Thoracic aorta endothelial cell (primary cell): ENCODE data around the gene SMTN. TPM values are rescaled to one million over a fixed set of nuclear protein-coding genes. Genes with fewer than 3 reads are reported as not detected.

Experiments used
- total RNA-seq: library from RNA; depleted of rRNA; stranded (reverse); fragments of >200 nt; gene quantifications from 2 replicates; pipeline ENCODE4 v1.2.3, GENCODE V29; 2012

Gene SMTN
- 114 and 158 TPM in 2 replicates for total RNA-seq

DNA sequence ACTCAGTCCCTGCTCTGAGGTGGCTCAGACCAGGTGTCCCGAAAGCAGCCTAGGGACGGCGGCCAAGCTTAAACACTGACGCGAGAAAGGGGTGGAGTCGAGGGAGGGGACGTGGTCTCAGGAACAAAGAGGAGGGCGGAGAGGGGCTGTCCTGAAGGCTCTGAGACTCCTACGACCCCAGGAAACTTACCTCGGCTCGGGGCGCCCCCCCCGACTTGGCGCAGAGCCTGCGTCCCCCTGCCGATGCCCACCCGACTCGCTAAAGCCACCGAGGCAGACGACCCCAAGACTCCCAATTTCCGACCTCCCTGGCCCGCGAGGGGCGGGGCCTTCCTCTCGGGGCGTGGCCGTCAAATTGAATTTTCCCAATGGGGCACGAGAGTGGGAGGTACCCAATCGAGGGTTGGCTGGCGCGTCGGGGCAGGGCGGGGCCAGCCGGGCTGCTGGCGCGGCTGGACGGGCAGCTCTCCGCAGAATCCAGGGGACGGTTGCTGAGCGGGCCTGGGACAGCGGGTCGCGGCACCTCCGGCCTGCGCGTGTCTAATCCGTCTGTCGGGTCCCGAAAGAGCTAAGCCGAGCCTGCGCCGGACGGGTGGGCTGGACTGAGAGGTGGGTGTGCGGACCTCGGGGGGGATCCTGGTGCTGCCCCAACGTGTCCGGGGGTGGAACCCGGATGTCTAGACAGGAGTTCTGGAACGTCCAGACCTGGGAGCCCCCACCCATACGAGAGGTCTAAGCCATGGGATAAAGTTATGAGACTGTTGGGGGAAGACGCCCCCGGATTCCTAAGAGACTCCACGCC is at the start of gene SMTN:
Gene SMTN (plus strand): TSS at position 471 of the 802 bp plus-strand sequence. CDS start 1,941 bp downstream, outside the sequence.

DNA sequence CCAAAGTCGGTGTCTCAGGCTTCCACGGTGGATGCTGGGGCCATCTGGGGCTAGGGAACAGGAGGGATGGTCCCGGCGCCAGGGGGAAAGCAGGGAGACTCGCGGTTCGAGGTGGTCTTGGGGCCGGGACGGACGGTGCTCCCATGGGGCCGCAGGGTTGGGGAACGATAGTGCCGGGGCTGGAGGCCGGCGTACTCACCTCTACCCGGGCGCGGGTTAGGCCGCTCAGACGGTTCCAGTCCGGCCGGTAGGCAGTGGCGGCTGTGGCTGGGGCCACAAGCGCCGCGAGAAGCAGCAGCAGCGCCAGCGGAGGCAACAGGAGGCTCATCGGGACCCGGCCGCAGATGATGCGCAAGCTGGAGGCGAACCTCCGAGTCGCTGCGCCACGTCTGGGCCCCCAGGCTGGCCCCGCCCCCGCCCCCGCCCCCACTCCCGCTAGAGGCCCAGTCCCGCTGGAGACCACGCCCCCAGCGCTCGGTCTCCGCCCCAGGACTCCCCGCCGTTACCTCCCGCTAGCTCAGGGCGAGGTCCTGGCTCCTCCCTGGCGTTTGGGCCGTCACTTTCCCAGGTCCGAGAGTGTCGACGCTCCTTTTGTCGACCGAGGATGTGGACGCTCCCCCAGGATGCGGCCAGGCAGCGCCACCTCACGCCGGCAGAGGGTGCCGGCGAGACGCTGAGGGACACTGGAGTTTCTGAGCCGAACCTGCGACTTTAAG is 26.2 kb downstream of the SMTN start, which contains the start of gene SELENOM:
Gene SELENOM (minus strand): TSS at position 391 of the 716 bp plus-strand sequence. CDS start 63 bp downstream, at position 328.

DNA sequence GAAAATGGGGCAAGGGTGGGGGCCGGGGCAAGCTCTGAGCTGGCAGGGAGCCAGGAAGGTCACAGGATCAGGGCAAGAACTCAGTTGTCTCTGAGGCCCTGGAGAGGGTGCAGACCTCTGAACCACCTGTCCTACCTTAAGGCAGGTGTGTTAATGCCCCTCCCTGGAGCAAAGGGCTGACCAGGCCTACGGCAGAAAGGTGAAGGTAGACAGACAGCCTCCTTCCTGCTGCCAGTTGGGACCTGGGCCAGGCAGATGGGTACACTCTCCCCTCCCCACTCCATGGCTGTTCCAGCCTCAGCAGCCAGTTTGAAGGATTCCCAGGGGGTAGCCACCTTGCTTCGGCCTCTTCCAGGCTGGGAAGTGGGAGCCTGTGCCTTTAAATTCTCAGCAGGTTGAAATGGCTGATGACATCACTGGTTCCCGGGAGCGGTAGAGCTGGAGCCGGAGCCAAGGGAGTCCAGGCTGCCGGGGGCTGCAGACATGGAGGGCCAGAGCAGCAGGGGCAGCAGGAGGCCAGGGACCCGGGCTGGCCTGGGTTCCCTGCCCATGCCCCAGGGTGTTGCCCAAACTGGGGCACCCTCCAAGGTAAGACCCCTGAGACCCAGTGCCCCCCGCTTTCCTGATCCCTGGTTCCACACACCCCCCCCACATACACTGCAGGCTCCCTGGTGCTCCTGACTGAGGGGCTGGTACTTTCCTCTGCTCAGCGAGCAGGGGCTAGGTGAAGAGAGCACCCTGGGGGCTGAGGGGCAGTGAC is 41.6 kb downstream of the SMTN start, which contains the start of gene INPP5J:
Gene INPP5J (plus strand): TSS at position 435 of the 760 bp plus-strand sequence. CDS start 49 bp downstream, at position 484.

DNA sequence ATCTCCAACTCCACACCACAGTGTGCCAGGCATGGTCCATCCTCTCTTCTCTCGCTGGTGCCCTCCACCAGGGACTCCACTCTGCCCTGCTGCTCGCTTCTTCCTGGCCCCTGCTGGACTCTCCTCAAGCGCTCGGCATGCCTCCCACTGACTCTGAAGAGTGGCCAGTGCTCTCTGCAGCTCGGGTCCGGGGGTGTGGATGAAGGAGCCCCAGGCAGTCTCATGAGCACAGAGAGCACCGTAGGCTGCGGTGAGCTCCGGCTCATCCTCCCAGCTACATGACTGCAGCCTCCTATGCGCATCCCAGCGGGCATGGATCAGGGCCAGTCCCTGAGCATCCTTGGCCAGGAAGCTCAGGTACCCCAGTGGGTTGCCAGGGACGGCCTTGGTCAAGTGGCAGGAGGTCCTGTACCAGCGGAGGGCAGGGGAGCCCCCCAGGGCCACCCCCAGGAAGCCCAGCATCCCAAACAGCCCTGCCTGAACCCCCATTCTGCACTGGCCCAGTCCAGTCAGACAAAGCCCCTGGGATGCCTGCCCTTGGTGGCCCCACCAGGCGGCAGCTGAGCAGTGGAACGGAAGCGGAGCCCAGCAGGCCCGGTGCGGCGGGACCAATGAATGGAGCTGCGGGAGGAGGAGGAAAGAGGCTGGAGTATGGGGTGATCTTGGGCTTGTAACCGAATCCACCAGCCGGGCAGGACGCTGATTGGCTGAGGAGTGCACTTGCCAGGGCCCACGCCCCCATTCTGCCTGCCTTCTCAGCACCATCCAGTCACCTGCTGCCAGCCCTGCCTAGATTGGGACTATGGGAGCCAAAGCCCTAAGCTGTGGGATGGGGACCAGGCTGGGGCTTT is 59.0 kb downstream of the SMTN start, which contains the start of gene PLA2G3:
Gene PLA2G3 (minus strand): TSS at position 643 of the 851 bp plus-strand sequence. CDS start 154 bp downstream, at position 489.

Other genes starting within 250 kb of the SMTN start
- 26.3 and 28.5 TPM in 2 replicates for gene MORC2, start 112.5 kb upstream of the SMTN start, total RNA-seq
- gene TUG1, start 112.1 kb upstream of the SMTN start, total RNA-seq: 114 and 125 TPM in 2 replicates
- gene SELENOM, start 26.2 kb downstream of the SMTN start, total RNA-seq: 38.0 and 44.7 TPM in 2 replicates
- 0.13 and 0.29 TPM in 2 replicates for gene INPP5J, start 41.6 kb downstream of the SMTN start, total RNA-seq
- gene PLA2G3, start 59.2 kb downstream of the SMTN start, total RNA-seq: under 0.01 and 0.29 TPM in 2 replicates
- 25.4 and 31.5 TPM in 2 replicates for gene RNF185, start 78.9 kb downstream of the SMTN start, total RNA-seq
- gene LIMK2, start 131.0 kb downstream of the SMTN start, total RNA-seq: 98.3 and 113 TPM in 2 replicates
- 4.1 and 5.2 TPM in 2 replicates for gene PIK3IP1, start 211.2 kb downstream of the SMTN start, total RNA-seq